GM23338 (cell line): ENCODE results near the gene CAV2. TPM values are rescaled to one million over a fixed set of nuclear protein-coding genes. Genes with fewer than 3 reads are reported as not detected.
A peak's percentile ranks its signal among the peaks of the same experiment; 100 is the strongest.

Experiments
- ATAC-seq: fragments of 200-7000 bp; cut with Tn5 transposase; 3 replicates; pipeline ENCODE4 v1.9.1; 2020
- DNase-seq: peaks from one replicate; pipeline ENCODE4 v3.0.0-alpha.2; 2015; ENCODE audit warnings: low spot score
- H2AFZ ChIP-seq: fragments of 200-600 bp; sonication (generic); 2 replicates; pipeline ENCODE4 v1.8.0; 2016; ENCODE audit warnings: antibody characterized with exemption, mild to moderate bottlenecking, moderate library complexity
- H3F3A ChIP-seq: fragments of 200-600 bp; sonication (generic); replicated peaks from 2 replicates; pipeline ENCODE4 v1.8.0; 2017; ENCODE audit warnings: antibody characterized with exemption, mixed run types, low read depth
- H3K27ac ChIP-seq: fragments of 200-600 bp; sonication (generic); 2 replicates; pipeline ENCODE4 v1.6.1; 2016; ENCODE audit warnings: low read depth
- H3K27me3 ChIP-seq: fragments of 200-600 bp; sonication (generic); 2 replicates; pipeline ENCODE4 v1.8.0; 2016; ENCODE audit warnings: mild to moderate bottlenecking, mixed run types, moderate library complexity; ENCODE audit not compliant: insufficient read depth
- H3K36me3 ChIP-seq: fragments of 200-600 bp; sonication (generic); 2 replicates; pipeline ENCODE4 v1.8.0; 2016; ENCODE audit warnings: mild to moderate bottlenecking; ENCODE audit not compliant: insufficient read depth
- H3K4me1 ChIP-seq: fragments of 200-600 bp; sonication (generic); 2 replicates; pipeline ENCODE4 v1.8.0; 2016; ENCODE audit warnings: mild to moderate bottlenecking, moderate library complexity; ENCODE audit not compliant: insufficient read depth
- H3K4me2 ChIP-seq: fragments of 200-600 bp; sonication (generic); 2 replicates; pipeline ENCODE4 v1.7.1; 2017; ENCODE audit warnings: mixed run types
- H3K4me3 ChIP-seq: fragments of 200-600 bp; sonication (generic); 2 replicates; pipeline ENCODE4 v1.6.1; 2016; ENCODE audit warnings: mixed run types
- H3K79me2 ChIP-seq: fragments of 200-600 bp; sonication (generic); replicated peaks from 2 replicates; pipeline ENCODE4 v1.8.0; 2017; ENCODE audit warnings: mild to moderate bottlenecking; ENCODE audit not compliant: insufficient read depth
- H3K9me2 ChIP-seq: fragments of 200-600 bp; sonication (generic); 2 replicates; pipeline ENCODE4 v1.8.0; 2017; ENCODE audit not compliant: insufficient read depth
- H4K20me1 ChIP-seq: fragments of 200-600 bp; sonication (generic); replicated peaks from 2 replicates; pipeline ENCODE4 v1.8.0; 2017; ENCODE audit warnings: mild to moderate bottlenecking; ENCODE audit not compliant: insufficient read depth
- H3K27ac Mint-ChIP-seq: 2 replicates; pipeline ENCODE4 v1.8.0; 2020; ENCODE audit warnings: inconsistent platforms, mild to moderate bottlenecking, moderate library complexity, mixed read lengths
- H3K27me3 Mint-ChIP-seq: 3 replicates; pipeline ENCODE4 v1.8.0; 2022; ENCODE audit warnings: low read depth, mild to moderate bottlenecking, moderate library complexity, mixed read lengths, inconsistent platforms; ENCODE audit not compliant: insufficient read depth, poor library complexity
- H3K36me3 Mint-ChIP-seq: 3 replicates; pipeline ENCODE4 v1.8.0; 2021; ENCODE audit warnings: low read depth, mild to moderate bottlenecking, inconsistent platforms, moderate library complexity, mixed read lengths
- H3K4me1 Mint-ChIP-seq: 3 replicates; pipeline ENCODE4 v1.8.0; 2020; ENCODE audit warnings: mild to moderate bottlenecking, inconsistent platforms, mixed read lengths
- H3K4me3 Mint-ChIP-seq: 3 replicates; pipeline ENCODE4 v1.8.0; 2021; ENCODE audit warnings: moderate library complexity, mild to moderate bottlenecking, inconsistent platforms, mixed read lengths
- H3K9me3 Mint-ChIP-seq: 3 replicates; pipeline ENCODE4 v1.8.0; 2020; ENCODE audit warnings: moderate library complexity, mild to moderate bottlenecking, inconsistent platforms, mixed read lengths
- EZH2 ChIP-seq: fragments of 200-600 bp; sonication (generic); IDR thresholded peaks from one replicate; pipeline ENCODE4 v1.8.0; 2017; ENCODE audit warnings: antibody characterized with exemption, mild to moderate bottlenecking, low read depth; ENCODE audit not compliant: unreplicated experiment
- EZH2phosphoT487 ChIP-seq: fragments of 200-600 bp; sonication (generic); IDR thresholded peaks from one replicate; pipeline ENCODE4 v1.8.1; 2018; ENCODE audit warnings: antibody characterized with exemption; ENCODE audit not compliant: unreplicated experiment
- JUNB ChIP-seq: IDR thresholded peaks from one replicate; pipeline ENCODE4 v1.6.1; 2016; ENCODE audit warnings: antibody characterized with exemption; ENCODE audit not compliant: unreplicated experiment
- NANOG ChIP-seq: IDR thresholded peaks from 2 replicates; pipeline ENCODE4 v1.6.1; 2016; ENCODE audit warnings: antibody characterized with exemption, borderline replicate concordance
- POLR2AphosphoS5 ChIP-seq: IDR thresholded peaks from 2 replicates; pipeline ENCODE4 v1.6.1; 2016; ENCODE audit warnings: antibody characterized with exemption, low read depth
- STAT1 ChIP-seq: IDR thresholded peaks from one replicate; pipeline ENCODE4 v1.6.1; 2016; ENCODE audit warnings: antibody characterized with exemption; ENCODE audit not compliant: unreplicated experiment
- ZNF114 ChIP-seq: fragments of 250-450 bp; sonication (Bioruptor Pico); IDR thresholded peaks from 2 replicates; pipeline ENCODE4 v1.5.0; 2020; ENCODE audit warnings: mild to moderate bottlenecking, moderate library complexity
- ZNF331 ChIP-seq: fragments of 250-450 bp; sonication (Bioruptor Pico); IDR thresholded peaks from 2 replicates; pipeline ENCODE4 v1.5.0; 2020; ENCODE audit warnings: low read depth, mild to moderate bottlenecking, moderate library complexity
- polyA plus RNA-seq: library from polyadenylated mRNA; unstranded; fragments of >200 nt; fragmentation: Nextera tagmentation; extraction: Ambion mirVana; gene quantifications from 2 replicates; pipeline ENCODE4 v1.2.1, GENCODE V29; 2016
- total RNA-seq: library from RNA; depleted of rRNA; stranded (reverse); fragments of >200 nt; shearing (Covaris generic); gene quantifications from 2 replicates; pipeline ENCODE4 v1.2.3, GENCODE V29; 2014
- TF ChIP-seq, protein P1 (sequence below): IDR thresholded peaks from one replicate; pipeline ENCODE4 v1.6.1; 2018; ENCODE audit warnings: antibody characterized with exemption; ENCODE audit not compliant: unreplicated experiment
- TF ChIP-seq, protein P2 (sequence below): IDR thresholded peaks from 2 replicates; pipeline ENCODE4 v1.6.1; 2016; ENCODE audit warnings: antibody characterized with exemption
- TF ChIP-seq, protein P3 (sequence below): fragments of 250-450 bp; sonication (Bioruptor Pico); IDR thresholded peaks from 2 replicates; pipeline ENCODE4 v1.5.0; 2020; ENCODE audit warnings: mild to moderate bottlenecking, moderate library complexity
- TF ChIP-seq, protein P4 (sequence below), 2 experiments: fragments of 200-600 bp in 1 of 2; sonication (generic) in 1 of 2; conservative IDR thresholded peaks; 2 replicates each; pipeline versions ENCODE4 v1.5.1 to v1.6.1; 2016 to 2017; ENCODE audit warnings: antibody characterized with exemption in 2 of 2, low read depth in 2 of 2, mild to moderate bottlenecking in 2 of 2, moderate library complexity in 1 of 2

Gene CAV2
- total and polyA plus RNA-seq, 2 experiments from 2014 or later = 4.2 to 6.6 TPM

DNA sequence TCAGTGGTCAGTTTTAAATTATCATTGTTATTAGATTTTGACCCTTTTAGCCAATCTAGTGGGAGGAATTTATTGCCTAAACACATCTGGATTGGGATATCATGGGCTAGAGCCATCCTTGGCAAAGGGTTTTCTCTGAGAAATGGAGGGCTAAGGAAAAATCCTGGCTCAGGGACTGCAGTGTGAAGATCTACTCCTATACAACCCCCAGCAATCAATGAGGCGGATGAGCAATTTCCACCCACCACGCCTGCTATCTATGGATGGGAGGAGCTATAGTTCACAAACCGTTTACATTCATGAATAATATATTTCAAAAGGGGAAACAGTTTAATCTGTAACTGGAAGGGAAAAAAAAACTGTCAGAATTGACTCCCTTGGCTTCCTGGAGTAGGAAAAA is 28.0 kb downstream of the CAV2 start:
- peaks cover 14% of the 10 kb centered on the region for H3K27me3 ChIP-seq
- peak overlapping the region; percentile 83; the same call in 1 of the 2 replicates for H3K4me3 ChIP-seq
- Mint-ChIP-seq H3K4me3 (peak overlapping the region; percentile 92; the same call in 1 of the 3 replicates), H3K27ac (no peak overlapping the region), H3K27me3 (peaks cover 36% of the 10 kb centered on the region), H3K9me3 (no peaks in the 10 kb centered on the region), H3K36me3 (no peaks in the 10 kb centered on the region), H3K4me1 (peaks cover 36% of the 10 kb centered on the region)
- H3K79me2 ChIP-seq = no peaks in the 10 kb centered on the region
- H3K4me1 ChIP-seq = peaks cover 32% of the 10 kb centered on the region
- no peaks in the 10 kb centered on the region for H3F3A ChIP-seq
- H3K4me2 ChIP-seq = peak overlapping the region; percentile 93
- DNase-seq (no peak), ATAC-seq (no peak)
- H3K9me2 ChIP-seq = no peaks in the 10 kb centered on the region
- no peaks in the 10 kb centered on the region for H4K20me1 ChIP-seq
- TF ChIP-seq POLR2AphosphoS5 = no peak
- TF ChIP-seq, protein P1, sequence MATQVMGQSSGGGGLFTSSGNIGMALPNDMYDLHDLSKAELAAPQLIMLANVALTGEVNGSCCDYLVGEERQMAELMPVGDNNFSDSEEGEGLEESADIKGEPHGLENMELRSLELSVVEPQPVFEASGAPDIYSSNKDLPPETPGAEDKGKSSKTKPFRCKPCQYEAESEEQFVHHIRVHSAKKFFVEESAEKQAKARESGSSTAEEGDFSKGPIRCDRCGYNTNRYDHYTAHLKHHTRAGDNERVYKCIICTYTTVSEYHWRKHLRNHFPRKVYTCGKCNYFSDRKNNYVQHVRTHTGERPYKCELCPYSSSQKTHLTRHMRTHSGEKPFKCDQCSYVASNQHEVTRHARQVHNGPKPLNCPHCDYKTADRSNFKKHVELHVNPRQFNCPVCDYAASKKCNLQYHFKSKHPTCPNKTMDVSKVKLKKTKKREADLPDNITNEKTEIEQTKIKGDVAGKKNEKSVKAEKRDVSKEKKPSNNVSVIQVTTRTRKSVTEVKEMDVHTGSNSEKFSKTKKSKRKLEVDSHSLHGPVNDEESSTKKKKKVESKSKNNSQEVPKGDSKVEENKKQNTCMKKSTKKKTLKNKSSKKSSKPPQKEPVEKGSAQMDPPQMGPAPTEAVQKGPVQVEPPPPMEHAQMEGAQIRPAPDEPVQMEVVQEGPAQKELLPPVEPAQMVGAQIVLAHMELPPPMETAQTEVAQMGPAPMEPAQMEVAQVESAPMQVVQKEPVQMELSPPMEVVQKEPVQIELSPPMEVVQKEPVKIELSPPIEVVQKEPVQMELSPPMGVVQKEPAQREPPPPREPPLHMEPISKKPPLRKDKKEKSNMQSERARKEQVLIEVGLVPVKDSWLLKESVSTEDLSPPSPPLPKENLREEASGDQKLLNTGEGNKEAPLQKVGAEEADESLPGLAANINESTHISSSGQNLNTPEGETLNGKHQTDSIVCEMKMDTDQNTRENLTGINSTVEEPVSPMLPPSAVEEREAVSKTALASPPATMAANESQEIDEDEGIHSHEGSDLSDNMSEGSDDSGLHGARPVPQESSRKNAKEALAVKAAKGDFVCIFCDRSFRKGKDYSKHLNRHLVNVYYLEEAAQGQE = no peak
- no peak for TF ChIP-seq JUNB
- TF ChIP-seq EZH2 = no peak
- TF ChIP-seq, protein P2, sequence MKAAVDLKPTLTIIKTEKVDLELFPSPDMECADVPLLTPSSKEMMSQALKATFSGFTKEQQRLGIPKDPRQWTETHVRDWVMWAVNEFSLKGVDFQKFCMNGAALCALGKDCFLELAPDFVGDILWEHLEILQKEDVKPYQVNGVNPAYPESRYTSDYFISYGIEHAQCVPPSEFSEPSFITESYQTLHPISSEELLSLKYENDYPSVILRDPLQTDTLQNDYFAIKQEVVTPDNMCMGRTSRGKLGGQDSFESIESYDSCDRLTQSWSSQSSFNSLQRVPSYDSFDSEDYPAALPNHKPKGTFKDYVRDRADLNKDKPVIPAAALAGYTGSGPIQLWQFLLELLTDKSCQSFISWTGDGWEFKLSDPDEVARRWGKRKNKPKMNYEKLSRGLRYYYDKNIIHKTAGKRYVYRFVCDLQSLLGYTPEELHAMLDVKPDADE = no peak
- TF ChIP-seq, protein P3, sequence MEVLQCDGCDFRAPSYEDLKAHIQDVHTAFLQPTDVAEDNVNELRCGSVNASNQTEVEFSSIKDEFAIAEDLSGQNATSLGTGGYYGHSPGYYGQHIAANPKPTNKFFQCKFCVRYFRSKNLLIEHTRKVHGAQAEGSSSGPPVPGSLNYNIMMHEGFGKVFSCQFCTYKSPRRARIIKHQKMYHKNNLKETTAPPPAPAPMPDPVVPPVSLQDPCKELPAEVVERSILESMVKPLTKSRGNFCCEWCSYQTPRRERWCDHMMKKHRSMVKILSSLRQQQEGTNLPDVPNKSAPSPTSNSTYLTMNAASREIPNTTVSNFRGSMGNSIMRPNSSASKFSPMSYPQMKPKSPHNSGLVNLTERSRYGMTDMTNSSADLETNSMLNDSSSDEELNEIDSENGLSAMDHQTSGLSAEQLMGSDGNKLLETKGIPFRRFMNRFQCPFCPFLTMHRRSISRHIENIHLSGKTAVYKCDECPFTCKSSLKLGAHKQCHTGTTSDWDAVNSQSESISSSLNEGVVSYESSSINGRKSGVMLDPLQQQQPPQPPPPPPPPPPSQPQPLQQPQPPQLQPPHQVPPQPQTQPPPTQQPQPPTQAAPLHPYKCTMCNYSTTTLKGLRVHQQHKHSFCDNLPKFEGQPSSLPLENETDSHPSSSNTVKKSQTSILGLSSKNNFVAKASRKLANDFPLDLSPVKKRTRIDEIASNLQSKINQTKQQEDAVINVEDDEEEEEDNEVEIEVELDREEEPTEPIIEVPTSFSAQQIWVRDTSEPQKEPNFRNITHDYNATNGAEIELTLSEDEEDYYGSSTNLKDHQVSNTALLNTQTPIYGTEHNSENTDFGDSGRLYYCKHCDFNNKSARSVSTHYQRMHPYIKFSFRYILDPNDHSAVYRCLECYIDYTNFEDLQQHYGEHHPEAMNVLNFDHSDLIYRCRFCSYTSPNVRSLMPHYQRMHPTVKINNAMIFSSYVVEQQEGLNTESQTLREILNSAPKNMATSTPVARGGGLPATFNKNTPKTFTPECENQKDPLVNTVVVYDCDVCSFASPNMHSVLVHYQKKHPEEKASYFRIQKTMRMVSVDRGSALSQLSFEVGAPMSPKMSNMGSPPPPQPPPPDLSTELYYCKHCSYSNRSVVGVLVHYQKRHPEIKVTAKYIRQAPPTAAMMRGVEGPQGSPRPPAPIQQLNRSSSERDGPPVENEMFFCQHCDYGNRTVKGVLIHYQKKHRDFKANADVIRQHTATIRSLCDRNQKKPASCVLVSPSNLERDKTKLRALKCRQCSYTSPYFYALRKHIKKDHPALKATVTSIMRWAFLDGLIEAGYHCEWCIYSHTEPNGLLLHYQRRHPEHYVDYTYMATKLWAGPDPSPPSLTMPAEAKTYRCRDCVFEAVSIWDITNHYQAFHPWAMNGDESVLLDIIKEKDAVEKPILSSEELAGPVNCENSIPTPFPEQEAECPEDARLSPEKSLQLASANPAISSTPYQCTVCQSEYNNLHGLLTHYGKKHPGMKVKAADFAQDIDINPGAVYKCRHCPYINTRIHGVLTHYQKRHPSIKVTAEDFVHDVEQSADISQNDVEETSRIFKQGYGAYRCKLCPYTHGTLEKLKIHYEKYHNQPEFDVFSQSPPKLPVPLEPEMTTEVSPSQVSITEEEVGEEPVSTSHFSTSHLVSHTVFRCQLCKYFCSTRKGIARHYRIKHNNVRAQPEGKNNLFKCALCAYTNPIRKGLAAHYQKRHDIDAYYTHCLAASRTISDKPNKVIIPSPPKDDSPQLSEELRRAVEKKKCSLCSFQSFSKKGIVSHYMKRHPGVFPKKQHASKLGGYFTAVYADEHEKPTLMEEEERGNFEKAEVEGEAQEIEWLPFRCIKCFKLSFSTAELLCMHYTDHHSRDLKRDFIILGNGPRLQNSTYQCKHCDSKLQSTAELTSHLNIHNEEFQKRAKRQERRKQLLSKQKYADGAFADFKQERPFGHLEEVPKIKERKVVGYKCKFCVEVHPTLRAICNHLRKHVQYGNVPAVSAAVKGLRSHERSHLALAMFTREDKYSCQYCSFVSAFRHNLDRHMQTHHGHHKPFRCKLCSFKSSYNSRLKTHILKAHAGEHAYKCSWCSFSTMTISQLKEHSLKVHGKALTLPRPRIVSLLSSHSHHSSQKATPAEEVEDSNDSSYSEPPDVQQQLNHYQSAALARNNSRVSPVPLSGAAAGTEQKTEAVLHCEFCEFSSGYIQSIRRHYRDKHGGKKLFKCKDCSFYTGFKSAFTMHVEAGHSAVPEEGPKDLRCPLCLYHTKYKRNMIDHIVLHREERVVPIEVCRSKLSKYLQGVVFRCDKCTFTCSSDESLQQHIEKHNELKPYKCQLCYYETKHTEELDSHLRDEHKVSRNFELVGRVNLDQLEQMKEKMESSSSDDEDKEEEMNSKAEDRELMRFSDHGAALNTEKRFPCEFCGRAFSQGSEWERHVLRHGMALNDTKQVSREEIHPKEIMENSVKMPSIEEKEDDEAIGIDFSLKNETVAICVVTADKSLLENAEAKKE (CRISPR knock-in tag) = no peak
- TF ChIP-seq ZNF114 = no peak
- TF ChIP-seq EZH2phosphoT487 = no peak
- no peak for TF ChIP-seq NANOG
- TF ChIP-seq ZNF331 (CRISPR knock-in tag) = no peak
- TF ChIP-seq, protein P4, sequence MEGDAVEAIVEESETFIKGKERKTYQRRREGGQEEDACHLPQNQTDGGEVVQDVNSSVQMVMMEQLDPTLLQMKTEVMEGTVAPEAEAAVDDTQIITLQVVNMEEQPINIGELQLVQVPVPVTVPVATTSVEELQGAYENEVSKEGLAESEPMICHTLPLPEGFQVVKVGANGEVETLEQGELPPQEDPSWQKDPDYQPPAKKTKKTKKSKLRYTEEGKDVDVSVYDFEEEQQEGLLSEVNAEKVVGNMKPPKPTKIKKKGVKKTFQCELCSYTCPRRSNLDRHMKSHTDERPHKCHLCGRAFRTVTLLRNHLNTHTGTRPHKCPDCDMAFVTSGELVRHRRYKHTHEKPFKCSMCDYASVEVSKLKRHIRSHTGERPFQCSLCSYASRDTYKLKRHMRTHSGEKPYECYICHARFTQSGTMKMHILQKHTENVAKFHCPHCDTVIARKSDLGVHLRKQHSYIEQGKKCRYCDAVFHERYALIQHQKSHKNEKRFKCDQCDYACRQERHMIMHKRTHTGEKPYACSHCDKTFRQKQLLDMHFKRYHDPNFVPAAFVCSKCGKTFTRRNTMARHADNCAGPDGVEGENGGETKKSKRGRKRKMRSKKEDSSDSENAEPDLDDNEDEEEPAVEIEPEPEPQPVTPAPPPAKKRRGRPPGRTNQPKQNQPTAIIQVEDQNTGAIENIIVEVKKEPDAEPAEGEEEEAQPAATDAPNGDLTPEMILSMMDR (conservative IDR thresholded peaks at IDR 0.05; ENCODE audit: low read depth in 2 of 2) = no peak
- no peak for TF ChIP-seq STAT1
- no peaks in the 10 kb centered on the region for H3K36me3 ChIP-seq
- no peak overlapping the region for H2AFZ ChIP-seq
- no peak overlapping the region for H3K27ac ChIP-seq
